Progenitor cell of endocrine pancreas (in vitro differentiated cells): ENCODE data around the gene PIM2. TPM values are rescaled to one million over a fixed set of nuclear protein-coding genes. Genes with fewer than 3 reads are reported as not detected.

ENCODE experiments used
- DNase-seq: peaks from one replicate; pipeline ENCODE4 v3.0.0; 2021; ENCODE audit warnings: low spot score; ENCODE audit not compliant: unreplicated experiment
- H3K27ac Mint-ChIP-seq: 2 replicates; pipeline ENCODE4 v1.8.0; 2021; ENCODE audit warnings: mild to moderate bottlenecking, moderate library complexity, mixed read lengths
- H3K27me3 Mint-ChIP-seq: 2 replicates; pipeline ENCODE4 v1.8.0; 2021; ENCODE audit warnings: mixed read lengths
- H3K36me3 Mint-ChIP-seq: 2 replicates; pipeline ENCODE4 v1.8.0; 2022; ENCODE audit warnings: mixed read lengths; ENCODE audit not compliant: insufficient read depth
- H3K4me1 Mint-ChIP-seq: 2 replicates; pipeline ENCODE4 v1.8.0; 2021; ENCODE audit warnings: low read depth, mixed read lengths
- H3K4me3 Mint-ChIP-seq: 2 replicates; pipeline ENCODE4 v1.8.0; 2021; ENCODE audit warnings: low read depth, mild to moderate bottlenecking, moderate library complexity, mixed read lengths
- H3K9me3 Mint-ChIP-seq: 2 replicates; pipeline ENCODE4 v1.8.0; 2021; ENCODE audit warnings: low read depth, mixed read lengths
- CTCF ChIP-seq: fragments of 200-600 bp; sonication (generic); IDR thresholded peaks from one replicate; pipeline ENCODE4 v1.5.0; 2021; ENCODE audit warnings: antibody characterized with exemption, mild to moderate bottlenecking; ENCODE audit not compliant: unreplicated experiment
- total RNA-seq: library from RNA; stranded (reverse); gene quantifications from 2 replicates; pipeline ENCODE4 v1.2.1, GENCODE V29; 2021

The PIM2 gene
- total RNA-seq, 1 donor from 2014 or later: 10.4 TPM

GRCh38 chrX:48909703-48910294 lies 9.0 kb downstream of the PIM2 start:
- Mint-ChIP-seq H3K36me3 (peaks cover 10% of the 10 kb centered on the region), H3K27me3 (no peaks in the 10 kb centered on the region), H3K4me3 (peak overlapping the region; percentile 88), H3K4me1 (peaks cover 17% of the 10 kb centered on the region), H3K27ac (no peak overlapping the region), H3K9me3 (peaks cover 8% of the 10 kb centered on the region)
- DNase-seq: no peak
- no peak for TF ChIP-seq CTCF

GRCh38 chrX:48908600-48908999 lies 10.2 kb downstream of the PIM2 start:
- Mint-ChIP-seq H3K27me3 (no peaks in the 10 kb centered on the region), H3K36me3 (peaks cover 10% of the 10 kb centered on the region), H3K4me3 (no peak overlapping the region), H3K27ac (no peak overlapping the region), H3K4me1 (peaks cover 17% of the 10 kb centered on the region), H3K9me3 (peaks cover 8% of the 10 kb centered on the region)
- no peak for DNase-seq
- TF ChIP-seq CTCF: no peak

- Mint-ChIP-seq H3K4me3 (no peak overlapping the region), H3K9me3 (peaks cover 3% of the 10 kb centered on the region), H3K27ac (no peak overlapping the region), H3K4me1 (no peaks in the 10 kb centered on the region), H3K36me3 (peaks cover 6% of the 10 kb centered on the region), H3K27me3 (no peaks in the 10 kb centered on the region)
- TF ChIP-seq CTCF: no peak
- DNase-seq: no peak
Measured at GRCh38 chrX:48905090-48905790, 13.6 kb downstream of the PIM2 start.

GRCh38 chrX:48904626-48905025 lies 14.2 kb downstream of the PIM2 start:
- H3K27ac Mint-ChIP-seq: no peak overlapping the region
- H3K4me3 Mint-ChIP-seq: no peak overlapping the region
- no peak for TF ChIP-seq CTCF
- H3K4me1 Mint-ChIP-seq: no peaks in the 10 kb centered on the region
- peaks cover 6% of the 10 kb centered on the region for H3K36me3 Mint-ChIP-seq
- H3K9me3 Mint-ChIP-seq: peaks cover 3% of the 10 kb centered on the region
- DNase-seq: no peak
- H3K27me3 Mint-ChIP-seq: no peaks in the 10 kb centered on the region

GRCh38 chrX:48904180-48904579 lies 14.6 kb downstream of the PIM2 start:
- no peak for TF ChIP-seq CTCF
- H3K9me3 Mint-ChIP-seq: peaks cover 3% of the 10 kb centered on the region
- no peak overlapping the region for H3K4me3 Mint-ChIP-seq
- no peak for DNase-seq
- no peaks in the 10 kb centered on the region for H3K27me3 Mint-ChIP-seq
- H3K27ac Mint-ChIP-seq: no peak overlapping the region
- H3K36me3 Mint-ChIP-seq: peaks cover 6% of the 10 kb centered on the region
- no peaks in the 10 kb centered on the region for H3K4me1 Mint-ChIP-seq
